HFF-Myc (cell line): ENCODE results near the gene ARMC2.

ENCODE experiments used
- DNase-seq: peaks from one replicate; pipeline ENCODE4 v3.0.0-alpha.2; 2011; ENCODE audit warnings: low read depth; ENCODE audit errors: extremely low read depth
- H3K4me3 ChIP-seq: replicated peaks from 2 replicates; pipeline ENCODE4 v1.5.1; 2011; ENCODE audit warnings: low read depth, mild to moderate bottlenecking, control low read depth, low read length
- CTCF ChIP-seq: IDR thresholded peaks from 2 replicates; pipeline ENCODE4 v1.5.1; 2012; ENCODE audit warnings: mild to moderate bottlenecking, low read depth, low read length, control low read depth; ENCODE audit errors: missing control alignments

ARMC2 gene

GRCh38 chr6:109001291-109001894 is 153.2 kb downstream of the ARMC2 start:
- no peak for DNase-seq
- H3K4me3 ChIP-seq: no peak overlapping the region
- TF ChIP-seq CTCF: no peak

- TF ChIP-seq CTCF: no peak
- H3K4me3 ChIP-seq: no peak overlapping the region
- DNase-seq: no peak
Measured at GRCh38 chr6:109002051-109002697, 154.0 kb downstream of the ARMC2 start.

- no peak for DNase-seq
- TF ChIP-seq CTCF: no peak
- H3K4me3 ChIP-seq: no peak overlapping the region
Measured at GRCh38 chr6:109002882-109003281, 154.7 kb downstream of the ARMC2 start.

GRCh38 chr6:109006818-109007217 is 158.6 kb downstream of the ARMC2 start:
- DNase-seq: no peak
- H3K4me3 ChIP-seq: peak overlapping the region; percentile 90; the same call in 1 of the 2 replicates
- no peak for TF ChIP-seq CTCF

GRCh38 chr6:109007521-109007920 is 159.3 kb downstream of the ARMC2 start:
- H3K4me3 ChIP-seq: peak overlapping the region; percentile 90
- DNase-seq: no peak
- no peak for TF ChIP-seq CTCF

- DNase-seq: no peak
- no peak for TF ChIP-seq CTCF
- H3K4me3 ChIP-seq: peak overlapping the region; percentile 90
Measured at GRCh38 chr6:109008054-109008453, 159.8 kb downstream of the ARMC2 start.
